Erythroblast (primary cell): Measurements from ENCODE around the gene MNS1.

Experiments used
- GATA1 ChIP-seq: IDR thresholded peaks from 2 replicates; pipeline ENCODE4 v1.6.1; 2011; ENCODE audit warnings: low read depth, mild to moderate bottlenecking, control low read depth, low read length, moderate library complexity
- POLR2A ChIP-seq: IDR thresholded peaks from 2 replicates; pipeline ENCODE4 v1.6.1; 2011; ENCODE audit warnings: mild to moderate bottlenecking, low read length

DNA sequence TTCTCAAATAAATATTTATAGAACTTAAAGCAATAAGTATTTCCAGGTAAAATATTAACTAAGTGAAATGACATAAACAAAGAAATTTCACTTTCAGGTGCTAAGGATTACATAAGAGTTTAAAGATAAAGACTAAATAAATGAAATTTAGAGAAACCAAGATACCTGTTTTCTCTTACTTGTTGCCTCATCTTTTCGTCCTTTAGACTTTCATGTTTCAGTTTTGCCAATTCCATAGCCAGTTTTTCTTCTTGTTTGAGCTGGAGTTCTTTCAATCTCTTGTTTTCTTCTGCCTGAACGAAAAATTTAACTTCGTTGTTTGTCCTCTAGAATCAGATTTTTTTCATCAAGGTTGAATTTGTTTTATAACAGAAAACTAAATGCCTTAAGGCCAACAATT, 8.7 kb downstream of the MNS1 start:
- TF ChIP-seq POLR2A = no peak
- no peak for TF ChIP-seq GATA1
